MM.1S (cell line): ENCODE data around the gene TPBGL.

Source experiments
- CTCF ChIP-seq: fragments of 300-600 bp; sonication (generic); IDR thresholded peaks from 2 replicates; pipeline ENCODE4 v1.5.1; 2016; ENCODE audit warnings: antibody characterized with exemption, low read length, mixed read lengths
- EZH2 ChIP-seq: fragments of 300-600 bp; sonication (generic); optimal IDR thresholded peaks from 2 replicates; pipeline ENCODE3; 2017; ENCODE audit warnings: low read depth, mild to moderate bottlenecking, antibody characterized with exemption, low read length, mixed read lengths
- EZH2phosphoT487 ChIP-seq: fragments of 300-600 bp; sonication (generic); IDR thresholded peaks from 2 replicates; pipeline ENCODE4 v1.6.1; 2018; ENCODE audit warnings: antibody characterized with exemption, low read length

- TF ChIP-seq CTCF (no peak), EZH2 (no peak), EZH2phosphoT487 (no peak)
Measured at GRCh38 chr11:75260396-75261170, 20.0 kb downstream of the TPBGL start.
